GM19452 (cell line): ENCODE measurements around the gene CFAP251.
A peak's percentile ranks its signal among the peaks of the same experiment; 100 is the strongest.
"Not testable (repeated sequence)": the region's sequence is repeated elsewhere in the genome, so short reads cannot be mapped to it uniquely, and the experiment has no call there.

Source experiments
- ATAC-seq: cut with Tn5 transposase; IDR thresholded peaks from one replicate; pipeline ENCODE4 v1.9.1; 2021; ENCODE audit not compliant: unreplicated experiment

Gene CFAP251, protein sequence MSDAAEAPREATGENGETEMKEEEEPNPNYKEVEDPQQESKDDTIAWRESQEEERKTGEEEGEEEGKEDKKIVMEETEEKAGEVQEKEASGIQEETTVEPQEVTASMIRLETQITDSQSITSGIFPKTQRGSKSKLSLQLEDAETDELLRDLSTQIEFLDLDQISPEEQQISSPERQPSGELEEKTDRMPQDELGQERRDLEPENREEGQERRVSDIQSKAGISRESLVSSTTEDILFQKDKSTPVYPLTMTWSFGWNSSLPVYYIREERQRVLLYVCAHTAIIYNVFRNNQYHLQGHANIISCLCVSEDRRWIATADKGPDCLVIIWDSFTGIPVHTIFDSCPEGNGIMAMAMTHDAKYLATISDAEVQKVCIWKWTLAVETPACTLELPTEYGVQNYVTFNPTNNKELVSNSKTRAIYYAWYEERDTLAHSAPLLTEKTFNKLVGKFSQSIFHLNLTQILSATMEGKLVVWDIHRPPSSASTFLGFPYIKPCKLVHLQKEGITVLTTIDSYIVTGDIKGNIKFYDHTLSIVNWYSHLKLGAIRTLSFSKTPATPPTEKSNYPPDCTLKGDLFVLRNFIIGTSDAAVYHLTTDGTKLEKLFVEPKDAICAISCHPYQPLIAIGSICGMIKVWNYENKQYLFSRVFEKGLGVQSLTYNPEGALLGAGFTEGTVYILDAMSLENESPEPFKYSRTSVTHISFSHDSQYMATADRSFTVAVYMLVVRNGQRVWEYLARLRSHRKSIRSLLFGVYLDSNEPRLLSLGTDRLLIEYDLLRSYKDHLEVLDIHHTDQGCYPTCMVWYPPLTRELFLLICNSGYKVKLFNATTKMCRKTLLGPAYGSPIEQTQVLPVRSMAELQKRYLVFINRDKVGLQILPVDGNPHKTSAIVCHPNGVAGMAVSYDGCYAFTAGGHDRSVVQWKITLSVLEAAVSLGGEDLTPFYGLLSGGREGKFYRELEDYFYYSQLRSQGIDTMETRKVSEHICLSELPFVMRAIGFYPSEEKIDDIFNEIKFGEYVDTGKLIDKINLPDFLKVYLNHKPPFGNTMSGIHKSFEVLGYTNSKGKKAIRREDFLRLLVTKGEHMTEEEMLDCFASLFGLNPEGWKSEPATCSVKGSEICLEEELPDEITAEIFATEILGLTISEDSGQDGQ

DNA sequence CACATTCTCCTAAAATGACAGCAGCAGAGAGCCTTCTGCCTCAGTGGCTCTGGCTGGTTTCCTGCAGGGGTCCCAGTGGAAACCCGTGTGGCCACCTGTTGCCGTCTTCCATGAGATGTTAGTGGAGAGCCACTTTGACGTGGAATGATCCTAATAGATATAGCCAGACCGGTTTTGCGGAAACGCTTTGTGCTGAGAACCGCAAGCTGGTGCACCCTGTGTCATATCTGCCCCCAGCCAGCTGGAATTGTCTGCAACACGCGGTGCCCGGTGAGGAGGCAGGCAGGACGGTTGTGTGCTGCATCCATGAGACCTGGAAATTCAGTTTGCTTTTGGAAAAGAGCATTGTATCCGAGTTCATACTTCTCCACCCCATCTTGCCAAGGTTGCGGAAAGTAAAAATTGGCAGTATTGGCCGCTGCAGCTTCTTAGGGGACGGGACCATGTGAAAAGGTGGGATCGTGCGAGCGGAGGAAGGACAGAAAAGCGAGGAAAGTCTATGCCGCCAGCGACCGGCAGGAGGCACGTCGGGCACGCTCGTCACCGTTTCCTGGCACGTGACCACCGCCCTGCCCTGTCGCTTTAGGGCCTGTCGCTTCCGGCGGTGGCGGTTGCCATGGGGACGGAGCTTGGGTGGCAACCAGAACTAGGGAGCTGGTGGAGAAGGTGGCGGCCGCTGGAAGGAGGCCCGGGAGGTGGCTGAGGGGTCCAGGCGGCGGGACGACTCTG is at the start of gene CFAP251:
Gene CFAP251 (plus strand): TSS at position 643 of the 729 bp plus-strand sequence. CDS start 2,714 bp downstream, outside the sequence.
- ATAC-seq: peak; percentile 92

DNA sequence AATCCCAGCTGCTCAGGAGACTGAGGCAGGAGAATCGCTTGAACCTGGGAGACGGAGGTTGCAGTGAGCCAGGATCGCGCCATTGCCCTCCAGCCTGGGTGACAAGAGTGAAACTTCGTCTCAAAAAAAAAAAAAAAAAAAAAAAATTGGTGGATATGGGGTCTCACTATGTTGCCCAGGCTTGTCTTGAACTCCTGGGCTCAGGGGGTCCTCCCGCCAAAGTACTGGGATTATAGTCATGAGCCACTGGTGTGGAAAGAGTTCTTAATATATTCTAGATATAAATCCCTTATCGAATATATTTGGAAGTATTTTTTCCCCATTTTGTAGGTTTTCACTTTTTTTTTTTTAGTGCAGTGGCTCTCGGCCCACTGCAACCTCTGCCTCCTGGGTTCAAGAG is 49.2 kb upstream of the CFAP251 start:
- ATAC-seq: not testable (repeated sequence)

- ATAC-seq: no peak
Measured at GRCh38 chr12:121871467-121871866, 46.9 kb upstream of the CFAP251 start.

- no peak for ATAC-seq
Measured at GRCh38 chr12:121872546-121873215, 45.7 kb upstream of the CFAP251 start.

- no peak for ATAC-seq
Measured at GRCh38 chr12:121873216-121873569, 45.2 kb upstream of the CFAP251 start.

- ATAC-seq: no peak
Measured at GRCh38 chr12:121874071-121874470, 44.3 kb upstream of the CFAP251 start.

DNA sequence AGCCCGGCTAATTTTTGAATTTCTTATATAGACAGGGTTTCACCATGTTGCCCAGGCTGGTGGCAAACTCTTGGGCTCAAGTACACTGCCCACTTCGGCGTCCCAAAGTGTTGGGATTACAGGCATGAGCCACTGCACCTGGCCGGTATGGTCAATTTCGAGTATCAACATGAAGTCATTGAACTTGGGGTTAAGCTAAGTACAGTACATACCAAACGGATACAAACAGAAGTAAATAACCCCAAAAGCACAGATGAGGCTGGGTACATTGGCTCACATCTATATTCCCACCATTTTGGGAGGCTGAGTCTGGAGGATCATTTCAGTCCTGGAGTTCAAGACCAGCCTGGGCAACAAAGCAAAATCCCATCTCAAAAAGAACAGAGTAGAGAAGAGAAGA is 42.8 kb upstream of the CFAP251 start:
- ATAC-seq: no peak

DNA sequence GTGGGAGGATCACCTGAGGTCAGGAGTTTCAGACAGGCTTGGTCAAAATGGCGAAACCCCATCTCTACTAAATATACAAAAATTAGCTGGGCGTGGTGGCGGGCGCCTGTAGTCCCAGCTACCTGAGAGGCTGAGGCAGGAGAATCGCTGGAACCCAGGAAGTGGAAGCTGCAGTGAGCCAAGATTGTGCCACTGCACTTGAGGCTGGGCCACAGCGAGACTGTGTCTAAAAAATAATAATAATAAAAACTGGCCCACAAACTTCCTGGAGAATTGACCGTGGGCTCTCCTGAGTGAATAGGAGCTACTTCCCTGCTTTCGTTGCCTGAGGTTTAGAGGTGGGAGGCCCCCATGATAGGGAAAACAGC is 42.3 kb upstream of the CFAP251 start:
- not testable (repeated sequence) for ATAC-seq

GRCh38 chr12:121883315-121883660 is 35.1 kb upstream of the CFAP251 start:
- ATAC-seq: no peak

GRCh38 chr12:121885129-121885528 is 33.3 kb upstream of the CFAP251 start:
- ATAC-seq: not testable (repeated sequence)

GRCh38 chr12:121888083-121888477 is 30.3 kb upstream of the CFAP251 start:
- ATAC-seq: no peak

DNA sequence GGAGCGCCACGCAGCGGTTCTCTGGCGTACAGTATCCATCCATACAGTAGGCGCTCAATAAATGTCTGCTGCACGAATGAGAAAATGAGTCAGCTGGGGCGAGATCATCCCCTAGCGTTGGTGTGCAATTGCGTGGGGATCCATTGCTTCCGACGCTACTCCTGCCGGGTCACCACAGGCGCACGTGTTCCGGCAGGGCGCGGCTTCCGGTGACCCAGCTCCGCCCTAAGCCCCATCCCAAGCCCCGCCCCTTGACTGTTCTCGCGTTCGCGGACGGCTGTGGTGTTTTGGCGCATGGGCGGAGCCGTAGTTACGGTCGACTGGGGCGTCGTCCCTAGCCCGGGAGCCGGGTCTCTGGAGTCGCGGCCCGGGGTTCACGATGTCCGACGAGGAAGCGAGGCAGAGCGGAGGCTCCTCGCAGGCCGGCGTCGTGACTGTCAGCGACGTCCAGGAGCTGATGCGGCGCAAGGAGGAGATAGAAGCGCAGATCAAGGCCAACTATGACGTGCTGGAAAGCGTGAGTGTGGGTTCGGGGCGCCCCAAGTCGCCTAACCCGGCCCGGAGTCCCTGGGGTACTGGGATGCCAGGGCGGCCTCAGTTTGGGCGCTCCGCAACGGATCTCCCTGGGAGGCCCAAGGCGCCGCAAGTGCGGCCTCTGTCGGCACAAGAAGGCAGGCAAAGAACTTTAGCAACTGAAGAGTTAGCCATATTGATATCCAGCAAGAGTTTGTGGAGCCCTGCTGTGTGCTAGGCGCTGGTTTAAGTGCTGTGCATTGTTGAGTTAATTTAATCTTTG is 29.7 kb upstream of the CFAP251 start, which contains the start of gene PSMD9:
Gene PSMD9 (plus strand): TSS at position 313 of the 796 bp plus-strand sequence. CDS start 67 bp downstream, at position 380.
- peak; percentile 90 for ATAC-seq

- no peak for ATAC-seq
Measured at GRCh38 chr12:121889274-121889624, 29.1 kb upstream of the CFAP251 start.

DNA sequence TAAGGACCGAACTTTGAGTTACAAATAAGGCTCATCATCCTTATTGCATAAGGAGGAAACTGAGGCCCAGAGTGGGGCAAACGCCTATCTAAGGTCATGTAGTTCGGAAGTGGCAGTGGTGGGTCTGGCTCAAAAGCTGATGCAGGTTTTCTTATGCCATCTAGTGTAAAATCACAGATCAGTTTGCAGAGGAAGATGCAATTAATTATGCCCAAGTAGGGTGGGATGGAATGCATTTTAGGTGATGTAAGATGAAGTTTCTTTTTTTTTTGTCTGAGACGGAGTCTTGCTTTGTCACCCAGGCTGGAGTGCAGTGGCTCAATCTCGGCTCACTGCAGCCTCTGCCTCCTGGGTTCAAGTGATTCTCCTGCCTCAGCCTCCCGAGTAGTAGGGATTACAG is 28.7 kb upstream of the CFAP251 start:
- not testable (repeated sequence) for ATAC-seq

DNA sequence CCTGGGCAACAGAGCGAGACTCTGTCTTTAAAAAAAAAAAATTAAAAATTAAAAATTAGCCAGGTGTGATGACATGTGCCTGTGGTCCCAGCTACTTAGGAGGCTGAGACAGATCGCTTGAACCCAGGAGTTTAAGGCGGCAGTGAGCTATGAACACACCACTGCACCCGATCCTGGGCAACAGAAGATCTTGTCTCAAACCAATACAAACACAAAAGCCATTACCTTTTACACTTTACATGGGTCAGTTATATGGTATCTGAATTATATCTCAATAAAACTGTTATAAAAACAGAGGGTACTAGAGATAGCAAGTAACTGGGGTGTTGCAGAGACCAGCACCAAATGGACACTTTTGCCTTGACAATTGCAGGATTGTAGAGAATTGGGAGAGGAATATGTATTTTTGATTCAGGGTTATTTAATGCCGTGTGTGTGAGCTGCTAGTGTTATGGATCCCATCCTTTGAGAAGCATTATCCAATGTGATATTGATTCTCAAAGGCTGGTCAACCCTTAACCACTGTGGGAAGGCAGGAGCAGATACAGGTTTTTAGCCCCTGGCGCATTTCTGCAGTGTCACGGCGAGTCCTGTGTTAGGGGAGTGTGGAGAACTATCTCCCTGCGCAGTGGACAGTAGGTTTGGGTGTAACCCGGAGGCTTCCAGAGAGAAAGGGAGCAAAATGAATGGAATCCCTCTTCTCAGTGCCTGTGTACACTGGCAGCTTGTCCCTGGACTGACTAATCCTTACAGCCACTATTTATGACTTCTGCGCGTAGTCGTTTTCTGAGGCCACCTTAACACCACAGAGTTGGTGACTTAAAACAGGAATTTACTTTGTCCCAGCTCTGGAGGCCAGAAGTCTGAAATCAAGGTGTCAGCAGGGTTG is 25.5 kb upstream of the CFAP251 start:
- ATAC-seq: no peak

DNA sequence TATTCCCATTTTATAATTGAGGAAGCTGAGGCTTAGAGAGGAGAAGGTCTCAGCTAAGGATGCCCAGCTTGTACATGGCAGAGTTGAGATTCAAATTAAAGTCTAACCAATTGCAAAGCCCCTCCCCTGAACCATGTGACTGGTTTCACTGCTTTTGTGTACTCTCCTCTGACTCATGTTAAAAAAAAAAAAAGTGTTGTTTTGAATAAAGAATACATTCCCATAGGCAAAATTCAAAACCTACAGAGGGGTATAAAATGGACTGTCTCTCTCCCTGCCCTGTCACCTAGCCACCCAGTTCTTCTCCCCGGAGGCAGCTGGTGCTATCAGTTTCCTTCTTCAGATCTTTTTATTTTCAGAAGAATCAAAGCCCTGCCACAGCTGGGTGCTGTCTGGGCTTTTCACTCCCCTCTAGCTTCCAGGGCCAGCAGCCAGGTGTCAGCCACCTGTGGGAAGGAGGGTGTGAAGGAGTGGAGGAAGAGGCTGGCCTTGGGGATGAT is 24.4 kb upstream of the CFAP251 start:
- no peak for ATAC-seq

- no peak for ATAC-seq
Measured at GRCh38 chr12:121894633-121895032, 23.8 kb upstream of the CFAP251 start.

DNA sequence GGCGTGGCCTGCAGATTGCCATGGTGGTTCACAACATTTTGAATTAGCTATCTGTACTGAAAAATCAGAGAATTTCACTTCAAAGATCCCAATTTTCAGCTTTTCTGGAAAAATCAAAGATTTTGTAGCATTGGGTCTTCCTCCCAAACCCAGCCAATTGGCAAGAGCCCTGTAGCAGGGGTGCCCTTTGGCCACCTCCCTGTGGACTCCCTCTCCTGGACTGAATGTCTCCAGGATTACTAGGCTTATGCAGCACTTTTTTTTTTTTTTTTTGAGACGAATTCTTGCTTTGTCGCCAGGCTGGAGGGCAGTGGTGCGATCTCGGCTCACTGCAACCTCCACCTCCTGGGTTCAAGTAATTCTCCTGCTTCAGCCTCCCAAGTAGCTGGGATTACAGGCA is 20.1 kb upstream of the CFAP251 start:
- no peak for ATAC-seq
